Thyroid gland (tissue), 4 donors: ENCODE data around the gene FIBCD1.

Source experiments
- POLR2A ChIP-seq, 2 donors: fragments of 450-650 bp; IDR thresholded peaks; one replicate each; pipeline ENCODE4 v1.6.1; 2017; ENCODE audit warnings: antibody characterized with exemption in 2 of 2, mild to moderate bottlenecking in 2 of 2, moderate library complexity in 1 of 2
- TF ChIP-seq, protein P1 (sequence below), 6 experiments: fragments of 200-600 bp in 3 of 6; fragments of 450-650 bp in 3 of 6; sonication (generic) in 3 of 6; IDR thresholded peaks; one replicate each; pipeline ENCODE4 v1.5.1; 2016 to 2019; ENCODE audit warnings: antibody characterized with exemption in 6 of 6, mild to moderate bottlenecking in 2 of 6, inconsistent platforms in 1 of 6, moderate library complexity in 1 of 6

GRCh38 chr9:130872093-130872492, 67.0 kb downstream of the FIBCD1 start:
- TF ChIP-seq, protein P1, sequence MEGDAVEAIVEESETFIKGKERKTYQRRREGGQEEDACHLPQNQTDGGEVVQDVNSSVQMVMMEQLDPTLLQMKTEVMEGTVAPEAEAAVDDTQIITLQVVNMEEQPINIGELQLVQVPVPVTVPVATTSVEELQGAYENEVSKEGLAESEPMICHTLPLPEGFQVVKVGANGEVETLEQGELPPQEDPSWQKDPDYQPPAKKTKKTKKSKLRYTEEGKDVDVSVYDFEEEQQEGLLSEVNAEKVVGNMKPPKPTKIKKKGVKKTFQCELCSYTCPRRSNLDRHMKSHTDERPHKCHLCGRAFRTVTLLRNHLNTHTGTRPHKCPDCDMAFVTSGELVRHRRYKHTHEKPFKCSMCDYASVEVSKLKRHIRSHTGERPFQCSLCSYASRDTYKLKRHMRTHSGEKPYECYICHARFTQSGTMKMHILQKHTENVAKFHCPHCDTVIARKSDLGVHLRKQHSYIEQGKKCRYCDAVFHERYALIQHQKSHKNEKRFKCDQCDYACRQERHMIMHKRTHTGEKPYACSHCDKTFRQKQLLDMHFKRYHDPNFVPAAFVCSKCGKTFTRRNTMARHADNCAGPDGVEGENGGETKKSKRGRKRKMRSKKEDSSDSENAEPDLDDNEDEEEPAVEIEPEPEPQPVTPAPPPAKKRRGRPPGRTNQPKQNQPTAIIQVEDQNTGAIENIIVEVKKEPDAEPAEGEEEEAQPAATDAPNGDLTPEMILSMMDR (IDR thresholded peaks at IDR 0.05): no peak
- TF ChIP-seq POLR2A (IDR thresholded peaks at IDR 0.05): no peak
